GM18867 (cell line): ENCODE measurements around the gene RCSD1.

Source experiments
- ATAC-seq: cut with Tn5 transposase; IDR thresholded peaks from one replicate; pipeline ENCODE4 v1.9.1; 2021; ENCODE audit warnings: mild to moderate bottlenecking, moderate library complexity; ENCODE audit not compliant: unreplicated experiment

Gene RCSD1

DNA sequence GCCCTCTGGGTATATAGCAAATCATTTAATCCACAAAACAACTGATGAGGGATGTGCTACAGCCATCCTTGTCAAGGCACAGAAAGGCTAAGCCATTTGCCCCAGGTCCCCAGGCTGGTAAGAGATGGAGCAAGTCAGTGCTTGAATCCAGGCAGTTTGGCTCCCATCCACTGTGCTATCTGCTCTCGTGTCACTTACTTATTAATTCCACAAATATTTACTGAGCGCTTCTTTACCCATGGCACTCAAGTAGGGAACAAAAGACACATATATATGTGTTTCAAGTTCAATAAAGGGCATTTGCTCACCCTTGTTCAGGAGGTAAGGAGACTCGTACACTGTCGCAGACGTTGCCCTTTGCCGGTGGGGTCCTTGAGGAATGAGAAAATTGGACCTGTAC, 53.2 kb downstream of the RCSD1 start:
- ATAC-seq, result no peak

DNA sequence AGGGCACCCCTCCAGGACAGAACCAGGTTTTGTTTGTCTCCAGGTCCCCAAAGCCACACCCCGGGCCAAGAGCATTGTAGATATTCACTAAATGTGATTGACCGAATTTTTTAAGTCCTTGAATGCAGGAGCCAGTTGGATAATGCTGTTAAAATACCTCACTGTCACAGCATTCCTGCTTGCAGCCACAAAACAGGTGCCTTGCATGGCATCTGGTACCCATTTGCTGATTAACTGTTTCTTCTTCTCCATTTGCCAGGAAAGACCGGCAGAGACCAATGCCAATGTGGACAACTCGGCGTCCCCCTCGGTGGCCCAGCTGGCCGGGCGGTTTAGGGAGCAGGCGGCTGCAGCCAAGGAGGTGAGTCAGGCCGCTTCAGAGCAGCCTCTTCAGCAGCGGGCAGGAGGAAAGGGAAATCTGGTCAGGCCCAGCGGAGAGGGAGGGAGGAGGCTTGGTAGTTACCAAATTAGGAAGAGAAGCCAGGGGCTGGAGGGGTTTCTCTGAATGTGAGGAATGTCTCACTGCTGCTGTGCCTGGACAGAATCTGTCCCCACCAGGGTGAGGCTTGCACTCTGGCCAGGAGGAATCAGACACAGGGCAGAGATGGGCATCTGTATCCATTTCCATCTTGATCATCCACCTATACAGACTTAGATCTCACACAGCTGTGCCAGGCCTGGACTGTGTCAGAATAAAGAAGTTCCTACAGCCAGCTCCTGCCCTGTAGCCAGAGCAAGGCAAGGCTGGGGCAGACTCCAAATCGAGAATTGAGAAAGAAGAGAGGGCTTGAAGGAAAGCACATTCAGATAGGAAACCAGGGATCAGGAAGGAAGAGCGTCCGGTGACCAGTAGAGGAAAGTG, 53.8 kb downstream of the RCSD1 start:
- ATAC-seq, result no peak

DNA sequence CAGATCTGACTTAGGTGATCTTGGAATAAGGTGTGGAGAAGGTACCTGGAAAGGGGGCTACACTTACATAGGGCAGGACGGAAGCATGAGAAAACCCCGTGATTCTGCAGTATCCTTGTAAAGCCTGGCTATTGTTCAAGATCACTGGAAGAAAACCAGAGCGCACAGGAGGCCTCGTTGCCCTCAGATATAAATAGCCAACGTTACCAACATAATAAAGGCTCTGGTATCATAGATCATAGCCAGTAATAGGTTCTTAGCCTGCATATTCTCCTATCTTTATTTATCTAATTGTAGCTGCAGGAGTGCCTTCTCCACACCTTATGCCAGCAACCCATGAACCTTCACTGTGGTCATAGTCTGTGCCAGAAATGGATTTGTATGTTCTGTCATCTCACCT, 55.8 kb downstream of the RCSD1 start:
- ATAC-seq, result no peak

- ATAC-seq, result peak; percentile 62
These were observed 58.0 kb downstream of the RCSD1 start for GRCh38 chr1:167687919-167688519.

DNA sequence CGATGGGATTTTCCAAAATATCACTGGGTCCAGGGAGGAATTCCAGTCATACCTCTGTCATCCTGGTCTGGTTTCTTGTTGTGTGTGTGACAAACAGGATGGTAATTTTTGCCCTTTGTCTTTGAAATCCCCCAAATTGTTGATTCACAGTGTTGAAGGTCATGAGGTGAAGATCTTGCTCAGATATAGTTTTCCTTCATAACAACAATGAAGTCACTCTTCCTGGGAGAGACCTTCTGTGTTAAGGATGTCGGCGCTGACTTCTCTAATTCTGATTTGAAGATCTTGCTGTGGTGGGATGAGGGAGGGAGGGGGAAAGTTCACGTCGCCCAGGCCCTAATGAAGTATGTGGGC, 59.5 kb downstream of the RCSD1 start:
- no peak for ATAC-seq

- ATAC-seq, result no peak
These were observed 60.0 kb downstream of the RCSD1 start for GRCh38 chr1:167690053-167690452.

DNA sequence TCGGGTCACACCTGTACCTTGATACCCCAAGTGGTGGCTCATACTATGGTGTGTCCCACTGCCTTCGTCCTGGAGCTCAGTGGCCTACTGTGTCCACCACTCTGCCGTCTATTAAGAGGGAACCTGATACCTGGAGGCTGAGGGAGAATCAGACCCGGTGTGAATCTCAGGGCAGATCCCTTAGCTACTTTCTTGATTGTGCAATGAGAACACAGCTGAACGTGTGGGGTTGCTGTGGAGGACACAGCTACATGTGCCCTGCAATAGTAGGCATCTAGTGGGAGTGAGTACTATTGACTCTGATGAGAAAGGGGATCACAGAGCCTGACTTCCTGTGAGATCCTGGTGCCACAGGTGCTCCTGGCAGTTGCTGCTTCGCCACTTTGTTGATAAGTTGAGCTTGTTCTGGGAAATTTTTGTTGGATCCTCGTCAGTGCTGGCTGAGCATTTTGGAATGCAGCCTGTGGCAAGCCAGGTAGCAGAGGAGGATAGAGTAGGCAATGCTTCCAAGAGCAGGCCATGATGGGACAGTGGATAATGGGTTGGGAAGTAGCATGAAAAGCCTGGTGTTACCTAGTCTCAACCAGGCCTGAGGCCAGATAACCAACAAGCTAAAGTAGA, 63.5 kb downstream of the RCSD1 start:
- no peak for ATAC-seq

GRCh38 chr1:167694691-167695090, 64.7 kb downstream of the RCSD1 start:
- no peak for ATAC-seq

DNA sequence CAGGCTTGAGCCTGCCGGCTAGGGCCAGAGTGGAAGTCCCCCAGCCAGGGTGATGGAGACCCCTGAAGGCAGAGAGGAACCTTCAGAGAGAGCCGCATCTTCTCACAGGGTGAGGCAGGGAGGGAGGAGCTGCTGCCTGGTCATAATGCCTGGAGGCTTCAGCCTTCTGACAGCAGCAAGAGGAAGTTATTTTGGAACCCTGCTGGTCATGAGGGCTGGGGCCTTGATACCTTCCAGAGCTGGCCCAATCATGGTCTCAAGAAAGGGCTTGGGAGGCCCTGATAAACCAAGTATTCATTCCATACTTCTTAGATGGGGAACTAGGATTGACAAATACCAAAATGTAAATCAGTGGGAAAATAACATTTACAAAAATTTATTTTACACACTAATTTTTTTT, 65.1 kb downstream of the RCSD1 start:
- no peak for ATAC-seq

GRCh38 chr1:167695756-167696561, 65.9 kb downstream of the RCSD1 start:
- no peak for ATAC-seq

DNA sequence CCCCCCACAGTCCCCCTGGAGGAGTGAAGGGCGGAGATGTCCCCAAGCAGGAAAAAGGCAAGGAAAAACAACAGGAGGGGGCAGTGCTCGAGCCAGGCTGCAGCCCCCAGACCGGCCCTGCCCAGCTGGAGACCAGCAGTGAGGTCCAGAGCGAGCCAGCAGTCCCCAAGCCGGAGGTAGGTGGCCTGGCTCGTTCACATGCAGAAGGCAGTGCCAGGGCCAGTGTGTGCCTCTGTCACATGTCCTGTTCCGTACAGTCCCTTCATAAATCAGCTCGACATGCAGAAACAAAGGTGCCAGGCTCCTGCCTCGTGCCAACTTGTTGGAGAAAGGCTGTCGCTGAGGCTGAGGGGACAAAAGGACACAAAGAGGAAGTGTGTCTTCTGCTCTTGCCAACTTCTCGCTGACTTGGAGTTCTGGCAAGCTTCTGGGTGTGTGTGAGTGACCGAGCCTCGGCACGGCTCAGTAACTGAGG, 67.7 kb downstream of the RCSD1 start:
- ATAC-seq, result no peak

DNA sequence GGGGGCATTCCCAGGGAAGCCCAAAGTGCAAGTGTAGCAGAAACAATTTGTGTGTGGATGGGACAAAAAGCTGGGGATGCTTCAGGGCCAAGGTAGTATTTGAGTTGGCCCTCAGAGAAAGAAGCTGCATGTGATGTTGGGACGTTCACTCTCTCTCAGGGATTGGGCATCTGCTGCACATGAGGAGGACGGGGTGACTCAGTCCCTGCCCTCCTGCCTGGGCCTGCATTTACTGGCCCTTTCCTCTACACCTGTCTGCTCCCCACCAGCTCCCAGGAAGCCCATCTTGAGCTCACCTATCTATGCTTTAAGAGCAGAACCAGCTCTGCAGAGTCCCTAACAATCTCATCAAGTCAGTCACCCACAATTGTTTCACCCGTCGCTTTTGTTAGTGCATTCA, 68.3 kb downstream of the RCSD1 start:
- no peak for ATAC-seq

GRCh38 chr1:167701510-167701909, 71.5 kb downstream of the RCSD1 start:
- ATAC-seq, result no peak

DNA sequence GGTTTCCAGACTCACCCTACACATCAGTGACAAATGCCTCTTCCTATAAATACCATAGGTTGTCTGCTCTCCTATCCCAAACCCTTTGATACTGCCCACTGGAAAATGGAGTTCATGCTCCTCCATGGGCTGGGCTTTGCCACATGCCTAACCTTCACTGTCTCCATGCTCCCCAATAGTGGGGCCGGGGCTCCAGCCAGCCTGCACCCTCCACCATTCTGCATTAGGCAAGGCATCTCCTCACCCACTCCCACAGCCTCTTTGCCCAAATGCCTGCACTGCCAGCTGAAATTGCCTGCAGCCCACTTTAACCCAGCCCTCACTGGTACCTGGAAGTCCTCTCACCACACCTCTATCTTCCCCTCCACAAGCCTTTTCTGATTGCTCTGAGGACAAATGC, 73.5 kb downstream of the RCSD1 start:
- no peak for ATAC-seq

GRCh38 chr1:167704715-167705114, 74.7 kb downstream of the RCSD1 start:
- ATAC-seq, result no peak

GRCh38 chr1:167705250-167705649, 75.2 kb downstream of the RCSD1 start:
- no peak for ATAC-seq

DNA sequence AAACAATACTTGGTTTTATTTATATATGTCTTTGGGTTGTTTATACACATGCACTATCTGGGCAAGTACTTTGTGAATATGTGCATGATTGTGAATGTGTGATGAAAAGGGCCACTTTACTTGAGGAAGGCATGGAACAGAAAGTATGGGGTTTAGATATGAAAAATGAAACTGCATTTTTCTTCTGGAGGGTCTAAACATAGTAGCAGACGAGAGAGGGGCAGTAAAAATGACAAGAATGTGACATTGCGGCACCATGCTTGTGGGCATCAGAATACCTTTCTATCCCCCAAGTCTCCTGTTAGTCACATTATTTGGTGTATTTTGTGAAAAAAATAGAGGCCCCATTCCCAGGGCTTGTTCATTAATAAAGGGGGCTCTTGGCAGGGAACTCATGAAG, 76.3 kb downstream of the RCSD1 start:
- no peak for ATAC-seq

GRCh38 chr1:167706931-167707877, 77.2 kb downstream of the RCSD1 start:
- ATAC-seq, result peak; percentile 53

DNA sequence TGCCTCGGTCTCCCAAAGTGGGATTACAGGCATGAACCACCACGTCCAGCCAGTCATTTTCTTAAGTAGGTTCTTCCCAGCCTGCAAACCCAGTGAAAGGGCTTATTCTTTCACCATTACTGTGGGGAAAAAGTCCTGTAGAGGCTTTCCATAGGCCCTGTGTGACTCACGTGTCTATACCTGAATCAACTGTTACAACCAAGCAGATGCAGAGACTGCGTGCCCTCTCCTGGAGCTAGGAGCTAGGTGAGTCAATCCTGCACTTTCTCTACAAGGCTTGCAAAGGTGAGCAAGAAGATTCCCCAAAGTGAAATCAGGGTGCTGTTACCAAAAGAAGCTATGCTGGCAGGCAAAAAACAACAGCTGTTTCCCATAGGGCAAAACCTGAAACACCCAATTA, 77.9 kb downstream of the RCSD1 start:
- ATAC-seq, result no peak

GRCh38 chr1:167708940-167709389, 78.9 kb downstream of the RCSD1 start:
- ATAC-seq, result peak; percentile 34
